ENCODE results near the gene NFKBIZ.

Gene NFKBIZ

GRCh38 chr3:101819649-101820206 is 29.6 kb upstream of the NFKBIZ start:
- no peak for DNase-seq
- Histone ChIP-seq H3K27ac (no peak overlapping the region), H3K36me3 (replicated peaks) (peaks cover 10% of the 10 kb centered on the region), H3K27me3 (replicated peaks) (no peaks in the 10 kb centered on the region), H3K4me3 (ENCODE audit: low read depth, low read length) (no peak overlapping the region)
- in situ Hi-C loops (cut with HindIII; ENCODE audit: low pct_ligation_motif_present, low sequenced_read_pairs), result loop anchor here (25.0 kb wide), 1 partner anchor 718 kb away; no protein-coding TSS in a partner anchor
- no peak for TF ChIP-seq CTCF (IDR thresholded peaks at IDR 0.05; ENCODE audit: low read depth, low read length, missing control alignments)

- Histone ChIP-seq H3K27ac (no peak overlapping the region), H3K27me3 (replicated peaks) (no peaks in the 10 kb centered on the region), H3K4me3 (ENCODE audit: low read depth, low read length) (no peak overlapping the region), H3K36me3 (replicated peaks) (peaks cover 10% of the 10 kb centered on the region)
- DNase-seq, result no peak
- no peak for TF ChIP-seq CTCF (IDR thresholded peaks at IDR 0.05; ENCODE audit: low read depth, low read length, missing control alignments)
- in situ Hi-C loops (cut with HindIII; ENCODE audit: low pct_ligation_motif_present, low sequenced_read_pairs), result loop anchor here (25.0 kb wide), 1 partner anchor 716 kb away; no protein-coding TSS in a partner anchor
Measured at GRCh38 chr3:101821503-101821902, 27.8 kb upstream of the NFKBIZ start.

GRCh38 chr3:101823525-101823924 is 25.8 kb upstream of the NFKBIZ start:
- no peak for TF ChIP-seq CTCF (IDR thresholded peaks at IDR 0.05; ENCODE audit: low read depth, low read length, missing control alignments)
- no peak for DNase-seq
- H3K36me3 ChIP-seq (replicated peaks), result peaks cover 5% of the 10 kb centered on the region
- H3K27me3 ChIP-seq (replicated peaks), result no peaks in the 10 kb centered on the region
- H3K27ac ChIP-seq, result no peak overlapping the region
- in situ Hi-C loops (cut with HindIII; ENCODE audit: low pct_ligation_motif_present, low sequenced_read_pairs), result loop anchor here (25.0 kb wide), 1 partner anchor 714 kb away; no protein-coding TSS in a partner anchor
- H3K4me3 ChIP-seq (ENCODE audit: low read depth, low read length), result no peak overlapping the region

GRCh38 chr3:101824702-101825101 is 24.6 kb upstream of the NFKBIZ start:
- DNase-seq, result no peak

GRCh38 chr3:101825904-101826445 is 23.3 kb upstream of the NFKBIZ start:
- DNase-seq, result no peak
- H3K27me3 ChIP-seq (replicated peaks), result no peaks in the 10 kb centered on the region
- in situ Hi-C loops (cut with HindIII; ENCODE audit: low pct_ligation_motif_present, low sequenced_read_pairs), result no loop called here
- no peak overlapping the region for H3K27ac ChIP-seq
- no peak for TF ChIP-seq CTCF (IDR thresholded peaks at IDR 0.05; ENCODE audit: low read depth, low read length, missing control alignments)
- peaks cover 5% of the 10 kb centered on the region for H3K36me3 ChIP-seq (replicated peaks)
- no peak overlapping the region for H3K4me3 ChIP-seq (ENCODE audit: low read depth, low read length)

More at GRCh38 chr3:101824702-101825101, 24.6 kb upstream of the NFKBIZ start:
- in situ Hi-C loops (cut with HindIII; ENCODE audit: low pct_ligation_motif_present, low sequenced_read_pairs), result loop anchor here (25.0 kb wide), 1 partner anchor 713 kb away; no protein-coding TSS in a partner anchor
- H3K4me3 ChIP-seq (ENCODE audit: low read depth, low read length), result no peak overlapping the region
- H3K36me3 ChIP-seq (replicated peaks), result peaks cover 5% of the 10 kb centered on the region
- H3K27me3 ChIP-seq (replicated peaks), result no peaks in the 10 kb centered on the region
- TF ChIP-seq CTCF (IDR thresholded peaks at IDR 0.05; ENCODE audit: low read depth, low read length, missing control alignments), result no peak
- no peak overlapping the region for H3K27ac ChIP-seq

All from brain microvascular endothelial cell (primary cell).